Gastroesophageal sphincter (tissue), 4 donors: ENCODE measurements around the gene ENOSF1. TPM values are rescaled to one million over a fixed set of nuclear protein-coding genes. Genes with fewer than 3 reads are reported as not detected.

Source experiments
- ATAC-seq: fragments of 150-250 bp; one replicate; pipeline ENCODE4 v1.9.1; 2016; ENCODE audit warnings: mild to moderate bottlenecking, moderate library complexity
- H3K27ac ChIP-seq, 4 donors: fragments of 200-600 bp; sonication (generic) in 3 of 4; 1 replicate in 3 of 4; 2 replicates in 1 of 4; pipeline ENCODE4 v1.5.1; 2016 to 2019
- H3K27me3 ChIP-seq: fragments of 200-600 bp; sonication (generic); one replicate; pipeline ENCODE4 v1.5.1; 2019
- H3K36me3 ChIP-seq, 2 donors: fragments of 200-600 bp; sonication (generic); one replicate each; pipeline ENCODE4 v1.5.1; 2019; ENCODE audit warnings: control low read depth in 1 of 2
- H3K4me1 ChIP-seq, 3 donors: fragments of 200-600 bp; sonication (generic); 1 replicate in 2 of 3; 2 replicates in 1 of 3; pipeline ENCODE4 v1.5.1; 2016 to 2019; ENCODE audit warnings: control low read depth in 2 of 3
- H3K4me3 ChIP-seq, 2 donors: fragments of 200-600 bp; sonication (generic); one replicate each; pipeline ENCODE4 v1.5.1; 2019; ENCODE audit warnings: mild to moderate bottlenecking in 1 of 2, moderate library complexity in 1 of 2
- H3K9me3 ChIP-seq, 3 donors: fragments of 200-600 bp; sonication (generic); one replicate each; pipeline ENCODE4 v1.5.1; 2017 to 2019; ENCODE audit warnings: control low read depth in 2 of 3
- CTCF ChIP-seq, 4 experiments: fragments of 200-600 bp in 2 of 4; fragments of 450-650 bp in 2 of 4; sonication (generic) in 1 of 4; IDR thresholded peaks; one replicate each; pipeline ENCODE4 v1.5.1; 2017 to 2019; ENCODE audit warnings: antibody characterized with exemption in 4 of 4, mild to moderate bottlenecking in 2 of 4, moderate library complexity in 2 of 4
- EP300 ChIP-seq: sonication (generic); formaldehyde crosslinking; IDR thresholded peaks from one replicate; pipeline ENCODE4 v1.6.1; 2017; ENCODE audit warnings: antibody characterized with exemption, mild to moderate bottlenecking
- POLR2A ChIP-seq, 2 donors: fragments of 450-650 bp; IDR thresholded peaks; one replicate each; pipeline ENCODE4 v1.6.1; 2017; ENCODE audit warnings: antibody characterized with exemption in 2 of 2, mild to moderate bottlenecking in 2 of 2, moderate library complexity in 1 of 2
- POLR2AphosphoS5 ChIP-seq: sonication (generic); formaldehyde crosslinking; IDR thresholded peaks from one replicate; pipeline ENCODE4 v1.6.1; 2017; ENCODE audit warnings: antibody characterized with exemption
- WGBS, 2 donors: methylation state at CpG; one replicate each; pipeline ENCODE4 v1.1.5; 2018; ENCODE audit warnings: low coverage in 1 of 2; 5-methylcytosine and 5-hydroxymethylcytosine counted together
- total RNA-seq, 4 donors: library from RNA; depleted of rRNA; stranded (reverse); fragments of >200 nt; gene quantifications; one replicate each; pipeline ENCODE4 v1.1.0, GENCODE V29; 2016

Gene ENOSF1
- total RNA-seq, 4 donors from 2014 or later = 16.2 to 80.2 (median 37.1) TPM

- Histone ChIP-seq H3K36me3 (peaks cover 0 to 29% of the 10 kb centered on the region in 2 donors), H3K4me1 (no peaks in the 10 kb centered on the region), H3K4me3 (no peak overlapping the region), H3K9me3 (no peaks in the 10 kb centered on the region), H3K27ac (no peak overlapping the region), H3K27me3 (no peaks in the 10 kb centered on the region)
- WGBS, 2 donors = 90 to 96% methylated on average over 8 to 9 of the region's 9 CpGs
- TF ChIP-seq POLR2AphosphoS5 = no peak
- TF ChIP-seq EP300 = no peak
- TF ChIP-seq POLR2A (IDR thresholded peaks at IDR 0.05) = no peak
- no peak for TF ChIP-seq CTCF (IDR thresholded peaks at IDR 0.05)
- no peak for ATAC-seq
Measured at GRCh38 chr18:725646-726045, 13.2 kb upstream of the ENOSF1 start.

GRCh38 chr18:723541-724080 is 11.2 kb upstream of the ENOSF1 start:
- no peaks in the 10 kb centered on the region for H3K9me3 ChIP-seq
- peaks cover 0 to 20% of the 10 kb centered on the region in 2 donors for H3K36me3 ChIP-seq
- no peak overlapping the region for H3K4me3 ChIP-seq
- H3K27ac ChIP-seq = no peak overlapping the region
- ATAC-seq = no peak
- no peaks in the 10 kb centered on the region for H3K27me3 ChIP-seq
- TF ChIP-seq CTCF (IDR thresholded peaks at IDR 0.05) (no peak), EP300 (no peak), POLR2AphosphoS5 (no peak), POLR2A (IDR thresholded peaks at IDR 0.05) (no peak)
- 67 to 100% methylated on average over 1 of the region's 1 CpG for WGBS, 2 donors
- H3K4me1 ChIP-seq = no peaks in the 10 kb centered on the region

- TF ChIP-seq POLR2AphosphoS5 (no peak), EP300 (no peak), CTCF (IDR thresholded peaks at IDR 0.05) (no peak), POLR2A (IDR thresholded peaks at IDR 0.05) (no peak)
- Histone ChIP-seq H3K27ac (no peak overlapping the region), H3K4me3 (no peak overlapping the region), H3K9me3 (peaks cover 0 to 5% (median 0%) of the 10 kb centered on the region in 3 donors), H3K27me3 (no peaks in the 10 kb centered on the region), H3K36me3 (no peaks in the 10 kb centered on the region), H3K4me1 (no peaks in the 10 kb centered on the region)
- no peak for ATAC-seq
- WGBS, 2 donors = 89 to 90% methylated on average over 4 of the region's 4 CpGs
Measured at GRCh38 chr18:717003-717402, 4.6 kb upstream of the ENOSF1 start.

- no peak overlapping the region for H3K4me3 ChIP-seq
- H3K27ac ChIP-seq = no peak overlapping the region
- no peaks in the 10 kb centered on the region for H3K36me3 ChIP-seq
- H3K4me1 ChIP-seq = peaks cover 0 to 9% (median 0%) of the 10 kb centered on the region in 3 donors
- TF ChIP-seq POLR2A (IDR thresholded peaks at IDR 0.05) = no peak
- TF ChIP-seq CTCF (IDR thresholded peaks at IDR 0.05) = no peak
- no peak for TF ChIP-seq EP300
- TF ChIP-seq POLR2AphosphoS5 = no peak
- no peak for ATAC-seq
- no peaks in the 10 kb centered on the region for H3K27me3 ChIP-seq
- 71 to 100% methylated on average over 1 of the region's 1 CpG for WGBS, 2 donors
- H3K9me3 ChIP-seq = peaks cover 0 to 5% (median 0%) of the 10 kb centered on the region in 3 donors
Measured at GRCh38 chr18:715626-716025, 3.2 kb upstream of the ENOSF1 start.

- H3K4me1 ChIP-seq = peaks cover 0 to 33% (median 0%) of the 10 kb centered on the region in 3 donors
- no peaks in the 10 kb centered on the region for H3K27me3 ChIP-seq
- H3K27ac ChIP-seq = peak overlapping the region in 3 of 4 donors; percentile 81 to 89 (median 86)
- TF ChIP-seq CTCF (IDR thresholded peaks at IDR 0.05) (no peak), POLR2AphosphoS5 (no peak), POLR2A (IDR thresholded peaks at IDR 0.05) (no peak), EP300 (no peak)
- WGBS, 2 donors = 85% methylated on average over 5 of the region's 23 CpGs; no CpG with 5 or more reads in 1 of the 2 donors
- ATAC-seq = no peak
- H3K9me3 ChIP-seq = peaks cover 0 to 5% (median 0%) of the 10 kb centered on the region in 3 donors
- peaks cover 0 to 13% of the 10 kb centered on the region in 2 donors for H3K36me3 ChIP-seq
- peak overlapping the region in 1 of 2 donors; percentile 71 for H3K4me3 ChIP-seq
Measured at GRCh38 chr18:713135-713490, 683 bp upstream of the ENOSF1 start.
